HCT116 (cell line): ENCODE measurements around the gene BTNL2.

ENCODE experiments used
- CBX3 ChIP-seq: IDR thresholded peaks from 2 replicates; pipeline ENCODE4 v1.6.1; 2012; ENCODE audit warnings: low read depth
- CEBPB ChIP-seq: IDR thresholded peaks from 2 replicates; pipeline ENCODE4 v1.6.1; 2012; ENCODE audit warnings: low read depth
- EZH2 ChIP-seq: fragments of 200-600 bp; sonication (generic); IDR thresholded peaks from 2 replicates; pipeline ENCODE4 v1.6.1; 2017; ENCODE audit warnings: antibody characterized with exemption, mixed run types
- EZH2phosphoT487 ChIP-seq: fragments of 200-600 bp; IDR thresholded peaks from 2 replicates; pipeline ENCODE4 v1.6.1; 2018; ENCODE audit warnings: antibody characterized with exemption, borderline replicate concordance
- POLR2A ChIP-seq: IDR thresholded peaks from 2 replicates; pipeline ENCODE4 v1.7.0; 2011; ENCODE audit warnings: borderline replicate concordance; ENCODE audit not compliant: insufficient read depth, insufficient read length; ENCODE audit errors: extremely low read depth
- POLR2AphosphoS5 ChIP-seq: IDR thresholded peaks from 2 replicates; pipeline ENCODE4 v1.6.1; 2011; ENCODE audit warnings: mild to moderate bottlenecking, low read depth, low read length, moderate library complexity
- RAD21 ChIP-seq: IDR thresholded peaks from 2 replicates; pipeline ENCODE4 v1.6.1; 2012; ENCODE audit warnings: low read depth, mild to moderate bottlenecking
- TCF7L2 ChIP-seq: IDR thresholded peaks from 2 replicates; pipeline ENCODE4 v1.7.0; 2011; ENCODE audit warnings: borderline replicate concordance, inconsistent platforms; ENCODE audit not compliant: insufficient read depth, insufficient read length; ENCODE audit errors: extremely low read depth
- YY1 ChIP-seq: IDR thresholded peaks from 2 replicates; pipeline ENCODE4 v1.6.1; 2011; ENCODE audit warnings: low read length, low read depth, moderate library complexity, mild to moderate bottlenecking; ENCODE audit not compliant: insufficient replicate concordance; ENCODE audit errors: extremely low read depth
- ZFX ChIP-seq: fragments of 450-650 bp; IDR thresholded peaks from 2 replicates; pipeline ENCODE4 v1.6.1; 2017
- ZNF274 ChIP-seq: fragments of 200-500 bp; sonication (Bioruptor generic); IDR thresholded peaks from 2 replicates; pipeline ENCODE4 v1.6.1; 2014; ENCODE audit warnings: mild to moderate bottlenecking, low read depth, low read length, inconsistent platforms
- TF ChIP-seq, protein P1 (sequence below), 3 experiments: fragments of 200-600 bp in 1 of 3; sonication (generic) in 1 of 3; IDR thresholded peaks in 2 of 3; conservative IDR thresholded peaks in 1 of 3; 2 replicates each; pipeline ENCODE4 v1.5.1; 2012 to 2017; ENCODE audit warnings: low read depth in 2 of 3, low read length in 2 of 3, antibody characterized with exemption in 1 of 3, borderline replicate concordance in 1 of 3, control low read depth in 1 of 3, mild to moderate bottlenecking in 1 of 3, mixed read lengths in 1 of 3, mixed run types in 1 of 3, moderate library complexity in 1 of 3; ENCODE audit not compliant: insufficient read depth in 1 of 3
- TF ChIP-seq, protein P2 (sequence below): IDR thresholded peaks from 2 replicates; pipeline ENCODE4 v1.6.1; 2012
- TF ChIP-seq, protein P3 (sequence below): IDR thresholded peaks from 2 replicates; pipeline ENCODE4 v1.6.1; 2012

- TF ChIP-seq, protein P1, sequence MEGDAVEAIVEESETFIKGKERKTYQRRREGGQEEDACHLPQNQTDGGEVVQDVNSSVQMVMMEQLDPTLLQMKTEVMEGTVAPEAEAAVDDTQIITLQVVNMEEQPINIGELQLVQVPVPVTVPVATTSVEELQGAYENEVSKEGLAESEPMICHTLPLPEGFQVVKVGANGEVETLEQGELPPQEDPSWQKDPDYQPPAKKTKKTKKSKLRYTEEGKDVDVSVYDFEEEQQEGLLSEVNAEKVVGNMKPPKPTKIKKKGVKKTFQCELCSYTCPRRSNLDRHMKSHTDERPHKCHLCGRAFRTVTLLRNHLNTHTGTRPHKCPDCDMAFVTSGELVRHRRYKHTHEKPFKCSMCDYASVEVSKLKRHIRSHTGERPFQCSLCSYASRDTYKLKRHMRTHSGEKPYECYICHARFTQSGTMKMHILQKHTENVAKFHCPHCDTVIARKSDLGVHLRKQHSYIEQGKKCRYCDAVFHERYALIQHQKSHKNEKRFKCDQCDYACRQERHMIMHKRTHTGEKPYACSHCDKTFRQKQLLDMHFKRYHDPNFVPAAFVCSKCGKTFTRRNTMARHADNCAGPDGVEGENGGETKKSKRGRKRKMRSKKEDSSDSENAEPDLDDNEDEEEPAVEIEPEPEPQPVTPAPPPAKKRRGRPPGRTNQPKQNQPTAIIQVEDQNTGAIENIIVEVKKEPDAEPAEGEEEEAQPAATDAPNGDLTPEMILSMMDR (IDR thresholded peaks at IDR 0.05 in 2 of 3, conservative IDR thresholded peaks at IDR 0.05 in 1 of 3; ENCODE audit: borderline replicate concordance in 1 of 3, insufficient read depth in 1 of 3, low read depth in 2 of 3, low read length in 2 of 3), result no peak
- peak; percentile 79; the same call in 1 of the 2 replicates for TF ChIP-seq CBX3
- TF ChIP-seq EZH2, result no peak
- TF ChIP-seq TCF7L2, result no peak
- TF ChIP-seq, protein P2, sequence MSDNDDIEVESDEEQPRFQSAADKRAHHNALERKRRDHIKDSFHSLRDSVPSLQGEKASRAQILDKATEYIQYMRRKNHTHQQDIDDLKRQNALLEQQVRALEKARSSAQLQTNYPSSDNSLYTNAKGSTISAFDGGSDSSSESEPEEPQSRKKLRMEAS, result no peak
- no peak for TF ChIP-seq YY1
- TF ChIP-seq POLR2A, result no peak
- peak; percentile 29; the same call in 1 of the 2 replicates for TF ChIP-seq POLR2AphosphoS5
- TF ChIP-seq ZNF274, result no peak
- no peak for TF ChIP-seq RAD21
- TF ChIP-seq ZFX, result no peak
- TF ChIP-seq, protein P3, sequence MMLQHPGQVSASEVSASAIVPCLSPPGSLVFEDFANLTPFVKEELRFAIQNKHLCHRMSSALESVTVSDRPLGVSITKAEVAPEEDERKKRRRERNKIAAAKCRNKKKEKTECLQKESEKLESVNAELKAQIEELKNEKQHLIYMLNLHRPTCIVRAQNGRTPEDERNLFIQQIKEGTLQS, result no peak
- TF ChIP-seq CEBPB, result no peak; the same call in 1 of the 2 replicates
- no peak for TF ChIP-seq EZH2phosphoT487
Measured at GRCh38 chr6:32369660-32370059, 37.3 kb downstream of the BTNL2 start.
